Measurements from ENCODE around the gene KRT32. TPM values are rescaled to one million over a fixed set of nuclear protein-coding genes. Genes with fewer than 3 reads are reported as not detected.
A peak's percentile ranks its signal among the peaks of the same experiment; 100 is the strongest.

The KRT32 gene
- polyA plus RNA-seq, 1 experiment: 0.40 TPM

DNA sequence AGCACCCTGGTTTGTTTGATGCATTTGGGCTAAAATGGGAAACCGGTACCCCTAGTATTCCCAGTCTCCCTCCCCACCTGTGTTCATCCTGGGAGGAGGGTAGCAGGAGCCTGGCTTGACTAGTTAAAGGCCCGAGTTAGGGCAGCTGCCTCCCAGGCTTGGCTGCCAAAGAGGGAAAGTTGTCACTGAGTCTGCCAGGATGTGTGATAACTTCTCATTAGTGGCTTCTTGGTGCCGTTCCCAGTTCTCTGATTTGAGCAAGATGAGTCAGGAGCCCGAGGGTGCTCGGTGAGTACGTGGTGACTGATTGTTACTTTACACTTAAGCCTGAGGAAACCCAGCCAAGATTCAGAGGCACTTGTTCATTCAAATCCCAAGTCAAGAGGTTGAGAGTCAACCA, 2.5 kb downstream of the KRT32 start:
- POLR2A ChIA-PET: interaction anchor here (0.5 to 0.6 kb wide), 2 partner anchors 18 to 55 kb away, joined by 5 to 10 read pairs; no protein-coding TSS in a partner anchor

DNA sequence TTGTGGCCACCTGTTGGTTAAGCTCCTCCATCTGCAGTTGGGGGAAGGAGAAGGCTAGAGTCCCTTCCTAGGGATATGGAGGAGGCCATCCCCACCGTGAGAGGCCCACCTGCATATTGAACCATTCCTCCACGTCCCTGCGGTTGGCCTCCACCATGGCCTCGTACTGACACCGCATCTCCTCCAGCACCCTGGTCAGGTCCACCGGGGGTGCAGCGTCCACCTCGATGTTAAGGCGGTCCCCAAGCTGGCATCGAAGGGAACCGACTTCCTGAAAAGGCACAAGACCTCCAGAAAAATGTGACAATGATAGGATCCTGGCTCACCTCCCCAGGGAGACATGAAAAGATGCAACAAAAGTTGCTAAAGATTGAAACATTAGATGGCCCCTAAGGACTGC, 3.0 kb downstream of the KRT32 start:
- DNase-seq (ENCODE audit: low read depth): no peak
- no peak overlapping the region for H3K4me3 ChIP-seq (ENCODE audit: low read depth, low read length)
- TF ChIP-seq, protein P1, sequence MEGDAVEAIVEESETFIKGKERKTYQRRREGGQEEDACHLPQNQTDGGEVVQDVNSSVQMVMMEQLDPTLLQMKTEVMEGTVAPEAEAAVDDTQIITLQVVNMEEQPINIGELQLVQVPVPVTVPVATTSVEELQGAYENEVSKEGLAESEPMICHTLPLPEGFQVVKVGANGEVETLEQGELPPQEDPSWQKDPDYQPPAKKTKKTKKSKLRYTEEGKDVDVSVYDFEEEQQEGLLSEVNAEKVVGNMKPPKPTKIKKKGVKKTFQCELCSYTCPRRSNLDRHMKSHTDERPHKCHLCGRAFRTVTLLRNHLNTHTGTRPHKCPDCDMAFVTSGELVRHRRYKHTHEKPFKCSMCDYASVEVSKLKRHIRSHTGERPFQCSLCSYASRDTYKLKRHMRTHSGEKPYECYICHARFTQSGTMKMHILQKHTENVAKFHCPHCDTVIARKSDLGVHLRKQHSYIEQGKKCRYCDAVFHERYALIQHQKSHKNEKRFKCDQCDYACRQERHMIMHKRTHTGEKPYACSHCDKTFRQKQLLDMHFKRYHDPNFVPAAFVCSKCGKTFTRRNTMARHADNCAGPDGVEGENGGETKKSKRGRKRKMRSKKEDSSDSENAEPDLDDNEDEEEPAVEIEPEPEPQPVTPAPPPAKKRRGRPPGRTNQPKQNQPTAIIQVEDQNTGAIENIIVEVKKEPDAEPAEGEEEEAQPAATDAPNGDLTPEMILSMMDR (IDR thresholded peaks at IDR 0.05; ENCODE audit: insufficient read depth, low read depth, low read length): no peak
- H3K36me3 ChIP-seq (ENCODE audit: control insufficient read depth, insufficient read depth, low read length): no peaks in the 10 kb centered on the region
- ChIA-PET CTCF (no interaction called here), POLR2A (interaction anchor here (0.5 to 0.6 kb wide), 2 partner anchors 17 to 54 kb away, joined by 5 to 10 read pairs; no protein-coding TSS in a partner anchor)
- H3K27me3 ChIP-seq (ENCODE audit: control insufficient read depth, insufficient read depth, low read length): no peaks in the 10 kb centered on the region

More for the DNA sequence above, 2.5 kb downstream of the KRT32 start:
- TF ChIP-seq, protein P1 (IDR thresholded peaks at IDR 0.05; ENCODE audit: insufficient read depth, low read depth, low read length): no peak
- Histone ChIP-seq H3K4me3 (ENCODE audit: low read depth, low read length) (no peak overlapping the region), H3K27me3 (ENCODE audit: control insufficient read depth, insufficient read depth, low read length) (no peaks in the 10 kb centered on the region), H3K36me3 (ENCODE audit: control insufficient read depth, insufficient read depth, low read length) (no peaks in the 10 kb centered on the region)
- peak; percentile 88 for DNase-seq (ENCODE audit: low read depth)
- CTCF ChIA-PET: interaction anchor here (0.7 kb wide), 1 partner anchor 11 kb away, joined by 3 read pairs; no protein-coding TSS in a partner anchor

DNA sequence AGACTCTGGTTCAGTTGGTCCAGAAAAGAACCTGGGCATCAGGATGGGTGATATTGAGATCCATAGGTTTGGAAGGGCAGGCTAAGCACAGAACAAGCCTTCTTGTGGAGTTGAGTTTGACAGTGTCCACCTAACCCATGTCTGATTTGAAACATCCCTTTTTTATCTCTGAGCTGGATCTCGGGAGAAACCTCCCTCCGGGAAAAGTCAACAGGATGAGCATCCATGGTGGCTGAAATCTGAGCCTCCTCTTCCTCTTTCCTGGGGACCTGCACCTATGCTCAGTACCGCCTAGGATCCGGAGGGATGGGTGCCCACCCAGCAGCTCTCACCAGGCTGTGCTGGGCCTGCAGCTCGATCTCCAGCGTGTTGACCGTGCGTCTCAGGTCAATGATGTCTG, 3.4 kb downstream of the KRT32 start:
- H3K4me3 ChIP-seq (ENCODE audit: low read depth, low read length): no peak overlapping the region
- DNase-seq (ENCODE audit: low read depth): no peak
- TF ChIP-seq, protein P1 (IDR thresholded peaks at IDR 0.05; ENCODE audit: insufficient read depth, low read depth, low read length): no peak
- H3K36me3 ChIP-seq (ENCODE audit: control insufficient read depth, insufficient read depth, low read length): no peaks in the 10 kb centered on the region
- ChIA-PET CTCF (no interaction called here), POLR2A (no interaction called here)
- no peaks in the 10 kb centered on the region for H3K27me3 ChIP-seq (ENCODE audit: control insufficient read depth, insufficient read depth, low read length)

DNA sequence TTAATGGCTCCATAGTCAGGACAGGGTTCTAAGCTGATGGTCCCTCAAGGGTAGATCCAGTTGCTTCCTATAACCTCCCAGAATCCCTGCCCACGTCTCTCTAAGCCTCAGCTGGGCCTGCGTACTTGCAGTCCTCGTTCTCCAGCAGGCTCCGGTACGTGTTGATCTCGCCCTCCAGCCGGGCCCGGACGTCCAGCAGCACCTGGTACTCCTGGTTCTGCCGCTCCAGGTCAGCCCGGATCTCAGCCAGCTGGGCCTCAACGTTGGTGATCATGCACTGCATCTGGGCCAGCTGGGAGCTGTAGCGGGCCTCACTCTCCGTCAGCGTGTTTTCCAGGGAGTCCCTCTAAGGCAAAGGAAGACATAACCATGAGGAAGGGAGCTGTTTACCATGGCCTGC, 4.5 kb downstream of the KRT32 start:
- H3K4me3 ChIP-seq (ENCODE audit: low read depth, low read length): no peak overlapping the region
- ChIA-PET POLR2A (interaction anchor here (0.6 kb wide), 1 partner anchor 74 kb away, joined by 5 read pairs; no protein-coding TSS in a partner anchor), CTCF (no interaction called here)
- no peak for DNase-seq (ENCODE audit: low read depth)
- no peaks in the 10 kb centered on the region for H3K36me3 ChIP-seq (ENCODE audit: control insufficient read depth, insufficient read depth, low read length)
- H3K27me3 ChIP-seq (ENCODE audit: control insufficient read depth, insufficient read depth, low read length): no peaks in the 10 kb centered on the region
- TF ChIP-seq, protein P1 (IDR thresholded peaks at IDR 0.05; ENCODE audit: insufficient read depth, low read depth, low read length): no peak

DNA sequence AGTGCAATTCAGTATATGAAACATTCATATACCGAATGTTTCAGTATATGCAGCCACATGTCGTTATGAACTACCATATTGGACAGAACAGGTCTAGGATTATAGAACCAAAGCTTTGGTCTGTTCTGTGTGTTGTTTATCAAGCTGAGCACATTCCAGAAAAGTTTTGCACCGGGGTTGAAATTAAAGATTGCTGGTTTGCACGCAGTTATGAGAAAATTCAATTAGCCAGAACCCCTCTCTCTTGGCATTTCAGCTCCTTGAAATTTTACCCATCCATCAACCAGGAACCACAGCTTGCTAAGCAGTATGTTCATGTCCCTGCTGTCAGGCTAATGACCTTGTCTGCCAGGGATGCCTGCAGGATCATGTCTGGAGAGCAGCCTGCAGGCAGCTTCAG, 9.5 kb downstream of the KRT32 start:
- TF ChIP-seq, protein P1 (IDR thresholded peaks at IDR 0.05; ENCODE audit: insufficient read depth, low read depth, low read length): no peak
- H3K4me3 ChIP-seq (ENCODE audit: low read depth, low read length): no peak overlapping the region
- POLR2A ChIA-PET: no interaction called here
- no peak for DNase-seq (ENCODE audit: low read depth)
- H3K36me3 ChIP-seq (ENCODE audit: control insufficient read depth, insufficient read depth, low read length): no peaks in the 10 kb centered on the region
- H3K27me3 ChIP-seq (ENCODE audit: control insufficient read depth, insufficient read depth, low read length): no peaks in the 10 kb centered on the region
- CTCF ChIA-PET: interaction anchor here (1.0 to 2.2 kb wide), 5 partner anchors 11 to 58 kb away, joined by 3 to 7 read pairs (median 4); no protein-coding TSS in a partner anchor

Data from BJ (cell line).